ENCODE measurements around the gene MAP1B. TPM values are rescaled to one million over a fixed set of nuclear protein-coding genes. Genes with fewer than 3 reads are reported as not detected.

MAP1B gene
- polyA plus RNA-seq, 1 donor from 2014 or later, result 234 TPM

DNA sequence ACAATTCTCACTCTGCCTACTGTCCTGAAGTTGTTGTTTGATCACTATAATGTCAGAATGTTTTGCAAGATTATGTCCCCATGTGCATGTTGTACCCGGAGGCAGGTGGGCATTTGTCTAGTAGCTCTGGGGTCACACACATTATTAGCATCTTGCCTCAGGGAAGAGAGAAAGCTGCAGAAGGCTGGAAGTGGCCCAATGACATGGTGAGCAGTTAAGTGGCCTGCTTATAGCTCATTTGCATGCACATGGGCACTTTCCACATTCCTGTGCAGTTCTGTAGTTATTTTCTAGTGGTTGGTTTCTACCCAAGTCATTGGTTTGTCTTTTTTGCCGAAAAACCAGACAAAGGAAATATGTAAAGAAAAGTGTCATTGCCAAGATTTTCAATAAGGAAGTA is 80.9 kb downstream of the MAP1B start:
- H3K79me2 ChIP-seq (replicated peaks; ENCODE audit: insufficient read depth, low read length), result peaks cover 99% of the 10 kb centered on the region

DNA sequence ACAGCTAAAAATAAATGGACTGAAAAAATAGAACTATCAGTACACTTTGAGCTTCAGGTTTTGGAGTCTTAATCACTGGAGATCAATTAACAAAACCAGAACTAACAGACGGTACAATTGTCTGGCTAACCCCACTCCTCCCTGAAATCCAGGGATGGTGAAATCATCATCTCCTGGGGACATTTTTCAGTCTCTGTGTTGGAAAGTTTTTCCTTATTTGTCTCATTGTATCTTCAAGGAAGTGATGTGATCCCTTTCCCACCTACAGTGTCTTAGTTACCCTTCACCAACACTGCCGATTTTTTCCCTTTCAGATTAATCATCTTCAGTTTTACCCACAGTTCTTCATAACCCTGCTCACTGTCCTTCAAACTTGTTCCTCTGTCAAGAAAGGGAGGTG is 81.9 kb downstream of the MAP1B start:
- Histone ChIP-seq H3K27ac (ENCODE audit: low read length) (no peak overlapping the region), H3K79me2 (replicated peaks; ENCODE audit: insufficient read depth, low read length) (peaks cover 95% of the 10 kb centered on the region), H3K4me3 (ENCODE audit: low read length) (no peak overlapping the region), H3K36me3 (ENCODE audit: insufficient read depth, low read length) (peaks cover 55% of the 10 kb centered on the region), H3K9ac (ENCODE audit: low read length) (no peak overlapping the region), H3K27me3 (ENCODE audit: insufficient read depth, low read depth, low read length) (no peaks in the 10 kb centered on the region), H3F3A (ENCODE audit: insufficient read depth, low read length, poor library complexity, severe bottlenecking) (peaks cover 11% of the 10 kb centered on the region), H3K9me3 (ENCODE audit: low read length) (no peaks in the 10 kb centered on the region), H3K9me2 (ENCODE audit: insufficient read depth, low read length) (no peaks in the 10 kb centered on the region), H3K4me2 (ENCODE audit: low read length) (no peak overlapping the region), H2AFZ (ENCODE audit: low read depth, low read length) (no peak overlapping the region), H4K20me1 (ENCODE audit: insufficient read depth) (peaks cover 98% of the 10 kb centered on the region)
- no peak for TF ChIP-seq EZH2 (IDR thresholded peaks at IDR 0.05; ENCODE audit: borderline replicate concordance, insufficient read depth, low read length, poor library complexity, severe bottlenecking)
- no peak for TF ChIP-seq MXI1 (conservative IDR thresholded peaks at IDR 0.05; ENCODE audit: poor library complexity, severe bottlenecking)
- no peak for TF ChIP-seq SMC3 (conservative IDR thresholded peaks at IDR 0.05; ENCODE audit: poor library complexity)

More for the DNA sequence above, 80.9 kb downstream of the MAP1B start:
- no peaks in the 10 kb centered on the region for H3K9me2 ChIP-seq (ENCODE audit: insufficient read depth, low read length)
- H4K20me1 ChIP-seq (ENCODE audit: insufficient read depth), result peaks cover 98% of the 10 kb centered on the region
- no peak overlapping the region for H3K9ac ChIP-seq (ENCODE audit: low read length)
- TF ChIP-seq RAD21 (conservative IDR thresholded peaks at IDR 0.05) (no peak), POLR2AphosphoS5 (IDR thresholded peaks at IDR 0.05) (no peak), EZH2 (IDR thresholded peaks at IDR 0.05; ENCODE audit: borderline replicate concordance, insufficient read depth, low read length, poor library complexity, severe bottlenecking) (no peak), TAF1 (IDR thresholded peaks at IDR 0.05; ENCODE audit: low read depth) (no peak), MXI1 (conservative IDR thresholded peaks at IDR 0.05; ENCODE audit: poor library complexity, severe bottlenecking) (no peak), EP300 (conservative IDR thresholded peaks at IDR 0.05; ENCODE audit: poor library complexity, severe bottlenecking) (no peak)
- TF ChIP-seq, protein P1, sequence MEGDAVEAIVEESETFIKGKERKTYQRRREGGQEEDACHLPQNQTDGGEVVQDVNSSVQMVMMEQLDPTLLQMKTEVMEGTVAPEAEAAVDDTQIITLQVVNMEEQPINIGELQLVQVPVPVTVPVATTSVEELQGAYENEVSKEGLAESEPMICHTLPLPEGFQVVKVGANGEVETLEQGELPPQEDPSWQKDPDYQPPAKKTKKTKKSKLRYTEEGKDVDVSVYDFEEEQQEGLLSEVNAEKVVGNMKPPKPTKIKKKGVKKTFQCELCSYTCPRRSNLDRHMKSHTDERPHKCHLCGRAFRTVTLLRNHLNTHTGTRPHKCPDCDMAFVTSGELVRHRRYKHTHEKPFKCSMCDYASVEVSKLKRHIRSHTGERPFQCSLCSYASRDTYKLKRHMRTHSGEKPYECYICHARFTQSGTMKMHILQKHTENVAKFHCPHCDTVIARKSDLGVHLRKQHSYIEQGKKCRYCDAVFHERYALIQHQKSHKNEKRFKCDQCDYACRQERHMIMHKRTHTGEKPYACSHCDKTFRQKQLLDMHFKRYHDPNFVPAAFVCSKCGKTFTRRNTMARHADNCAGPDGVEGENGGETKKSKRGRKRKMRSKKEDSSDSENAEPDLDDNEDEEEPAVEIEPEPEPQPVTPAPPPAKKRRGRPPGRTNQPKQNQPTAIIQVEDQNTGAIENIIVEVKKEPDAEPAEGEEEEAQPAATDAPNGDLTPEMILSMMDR (IDR thresholded peaks at IDR 0.05; ENCODE audit: poor library complexity, severe bottlenecking), result no peak
- TF ChIP-seq, protein P2, sequence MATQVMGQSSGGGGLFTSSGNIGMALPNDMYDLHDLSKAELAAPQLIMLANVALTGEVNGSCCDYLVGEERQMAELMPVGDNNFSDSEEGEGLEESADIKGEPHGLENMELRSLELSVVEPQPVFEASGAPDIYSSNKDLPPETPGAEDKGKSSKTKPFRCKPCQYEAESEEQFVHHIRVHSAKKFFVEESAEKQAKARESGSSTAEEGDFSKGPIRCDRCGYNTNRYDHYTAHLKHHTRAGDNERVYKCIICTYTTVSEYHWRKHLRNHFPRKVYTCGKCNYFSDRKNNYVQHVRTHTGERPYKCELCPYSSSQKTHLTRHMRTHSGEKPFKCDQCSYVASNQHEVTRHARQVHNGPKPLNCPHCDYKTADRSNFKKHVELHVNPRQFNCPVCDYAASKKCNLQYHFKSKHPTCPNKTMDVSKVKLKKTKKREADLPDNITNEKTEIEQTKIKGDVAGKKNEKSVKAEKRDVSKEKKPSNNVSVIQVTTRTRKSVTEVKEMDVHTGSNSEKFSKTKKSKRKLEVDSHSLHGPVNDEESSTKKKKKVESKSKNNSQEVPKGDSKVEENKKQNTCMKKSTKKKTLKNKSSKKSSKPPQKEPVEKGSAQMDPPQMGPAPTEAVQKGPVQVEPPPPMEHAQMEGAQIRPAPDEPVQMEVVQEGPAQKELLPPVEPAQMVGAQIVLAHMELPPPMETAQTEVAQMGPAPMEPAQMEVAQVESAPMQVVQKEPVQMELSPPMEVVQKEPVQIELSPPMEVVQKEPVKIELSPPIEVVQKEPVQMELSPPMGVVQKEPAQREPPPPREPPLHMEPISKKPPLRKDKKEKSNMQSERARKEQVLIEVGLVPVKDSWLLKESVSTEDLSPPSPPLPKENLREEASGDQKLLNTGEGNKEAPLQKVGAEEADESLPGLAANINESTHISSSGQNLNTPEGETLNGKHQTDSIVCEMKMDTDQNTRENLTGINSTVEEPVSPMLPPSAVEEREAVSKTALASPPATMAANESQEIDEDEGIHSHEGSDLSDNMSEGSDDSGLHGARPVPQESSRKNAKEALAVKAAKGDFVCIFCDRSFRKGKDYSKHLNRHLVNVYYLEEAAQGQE (IDR thresholded peaks at IDR 0.05; ENCODE audit: borderline replicate concordance), result no peak
- peaks cover 60% of the 10 kb centered on the region for H3K36me3 ChIP-seq (ENCODE audit: insufficient read depth, low read length)
- H3F3A ChIP-seq (ENCODE audit: insufficient read depth, low read length, poor library complexity, severe bottlenecking), result peaks cover 11% of the 10 kb centered on the region
- no peak overlapping the region for H2AFZ ChIP-seq (ENCODE audit: low read depth, low read length)
- no peak overlapping the region for H3K4me3 ChIP-seq (ENCODE audit: low read length)
- no peak overlapping the region for H3K4me2 ChIP-seq (ENCODE audit: low read length)
- no peaks in the 10 kb centered on the region for H3K27me3 ChIP-seq (ENCODE audit: insufficient read depth, low read depth, low read length)
- H3K9me3 ChIP-seq (ENCODE audit: low read length), result no peaks in the 10 kb centered on the region
- H3K27ac ChIP-seq (ENCODE audit: low read length), result no peak overlapping the region
